A549 (cell line): Measurements from ENCODE around the gene ATF4. TPM values are rescaled to one million over a fixed set of nuclear protein-coding genes. Genes with fewer than 3 reads are reported as not detected.

Source experiments
- ATAC-seq, 2 experiments: fragments of 200-7000 bp in 1 of 2; fragments of >200 bp in 1 of 2; cut with Nextera tagmentation in 1 of 2; cut with Tn5 transposase in 1 of 2; 3 replicates each; pipeline versions ENCODE4 v1.8.0 to v1.9.1; 2018 to 2020; ENCODE audit warnings: mild to moderate bottlenecking in 1 of 2, moderate library complexity in 1 of 2
- CTCF ChIA-PET: fragments of 300-600 bp; sonication (Branson Sonifier 250); formaldehyde crosslinking; extraction: SDS; loops from one replicate; lab custom pipeline; 2021; ENCODE audit warnings: antibody characterized with exemption, inconsistent platforms; lab: Yijun Ruan, JAX
- POLR2A ChIA-PET: fragments of 350-600 bp; formaldehyde crosslinking; extraction: SDS; loops from one replicate; lab custom pipeline; 2021; ENCODE audit warnings: antibody characterized with exemption, inconsistent platforms; lab: Yijun Ruan, JAX
- DNase-seq, 2 experiments: peaks; one replicate each; pipeline versions ENCODE4 v3.0.0 to v3.0.0-alpha.2; 2011 to 2016; ENCODE audit warnings: low read depth in 1 of 2, low spot score in 1 of 2
- FAIRE-seq: peaks from 2 replicates; lab custom pipeline; 2011; peaks lifted over from hg19 to GRCh38; lab: Jason Lieb, UNC
- H3K27ac ChIP-seq, 2 experiments: fragments of >200 bp; sonication (Bioruptor Twin); formaldehyde crosslinking; 3 replicates each; pipeline ENCODE4 v1.5.1; 2016 to 2017
- H3K4me1 ChIP-seq: fragments of >200 bp; sonication (Bioruptor Twin); formaldehyde crosslinking; 3 replicates; pipeline ENCODE4 v1.6.1; 2016
- H3K4me2 ChIP-seq: fragments of >200 bp; sonication (Bioruptor Twin); formaldehyde crosslinking; 3 replicates; pipeline ENCODE4 v1.6.1; 2016
- H3K4me3 ChIP-seq: fragments of >200 bp; sonication (Bioruptor Twin); formaldehyde crosslinking; 3 replicates; pipeline ENCODE4 v1.5.1; 2016
- H3K9me3 ChIP-seq: fragments of >200 bp; sonication (Bioruptor Twin); formaldehyde crosslinking; 3 replicates; pipeline ENCODE4 v1.6.1; 2016
- BHLHE40 ChIP-seq: IDR thresholded peaks from 2 replicates; pipeline ENCODE4 v1.6.1; 2012; ENCODE audit warnings: low read depth, low read length, inconsistent platforms
- CEBPB ChIP-seq, 2 experiments: fragments of >200 bp in 1 of 2; sonication (Bioruptor Twin) in 1 of 2; formaldehyde crosslinking in 1 of 2; IDR thresholded peaks; 2 replicates each; pipeline ENCODE4 v1.6.1; 2012 to 2016
- CHD4 ChIP-seq: fragments of 200-600 bp; sonication (generic); IDR thresholded peaks from 2 replicates; pipeline ENCODE4 v1.6.1; 2016; ENCODE audit warnings: antibody characterized with exemption, mild to moderate bottlenecking, borderline replicate concordance
- EHF ChIP-seq: fragments of 250-450 bp; sonication (Bioruptor Pico); IDR thresholded peaks from 2 replicates; pipeline ENCODE4 v1.5.0; 2020; ENCODE audit warnings: mild to moderate bottlenecking
- ELK1 ChIP-seq: fragments of 150-350 bp; IDR thresholded peaks from 2 replicates; pipeline ENCODE4 v1.6.1; 2014; ENCODE audit warnings: low read depth, mild to moderate bottlenecking, low read length
- EP300 ChIP-seq, 2 experiments: fragments of >200 bp; sonication (Bioruptor Twin); formaldehyde crosslinking; IDR thresholded peaks; 2 replicates in 1 of 2; 3 replicates in 1 of 2; pipeline ENCODE4 v1.6.1; 2016 to 2017
- FOSB ChIP-seq: fragments of 250-450 bp; sonication (Bioruptor Pico); IDR thresholded peaks from 2 replicates; pipeline ENCODE4 v1.5.0; 2020; ENCODE audit warnings: mild to moderate bottlenecking, moderate library complexity
- HDAC2 ChIP-seq: fragments of 200-600 bp; sonication (generic); IDR thresholded peaks from 2 replicates; pipeline ENCODE4 v1.6.1; 2016
- KDM5A ChIP-seq: fragments of 200-600 bp; sonication (generic); IDR thresholded peaks from 2 replicates; pipeline ENCODE4 v1.6.1; 2016; ENCODE audit warnings: antibody characterized with exemption, mild to moderate bottlenecking
- MAFK ChIP-seq: fragments of 450-650 bp; IDR thresholded peaks from 2 replicates; pipeline ENCODE4 v1.6.1; 2014; ENCODE audit not compliant: partially characterized antibody
- NPAS2 ChIP-seq: fragments of 250-450 bp; sonication (Bioruptor Pico); IDR thresholded peaks from 2 replicates; pipeline ENCODE4 v1.8.0; 2022; ENCODE audit warnings: mild to moderate bottlenecking, moderate library complexity, borderline replicate concordance
- RAD21 ChIP-seq, 2 experiments: fragments of >200 bp in 1 of 2; sonication (Bioruptor Twin) in 1 of 2; formaldehyde crosslinking in 1 of 2; IDR thresholded peaks in 1 of 2; conservative IDR thresholded peaks in 1 of 2; 2 replicates in 1 of 2; 3 replicates in 1 of 2; pipeline ENCODE4 v1.6.1; 2012 to 2018; ENCODE audit warnings: inconsistent platforms in 1 of 2
- RCOR1 ChIP-seq: fragments of 150-350 bp; IDR thresholded peaks from 2 replicates; pipeline ENCODE4 v1.6.1; 2014; ENCODE audit warnings: antibody characterized with exemption, low read length, low read depth
- RFX5 ChIP-seq: fragments of 450-650 bp; IDR thresholded peaks from 2 replicates; pipeline ENCODE4 v1.7.1; 2014; ENCODE audit warnings: antibody characterized with exemption, mild to moderate bottlenecking, moderate library complexity
- SMC3 ChIP-seq: fragments of >200 bp; sonication (Bioruptor Twin); formaldehyde crosslinking; IDR thresholded peaks from 3 replicates; pipeline ENCODE4 v1.6.1; 2018; ENCODE audit warnings: inconsistent platforms
- ZNF302 ChIP-seq: fragments of 250-450 bp; sonication (Bioruptor Pico); IDR thresholded peaks from 2 replicates; pipeline ENCODE4 v1.9.0; 2021; ENCODE audit warnings: inconsistent platforms, mild to moderate bottlenecking, moderate library complexity
- ZSCAN20 ChIP-seq: fragments of 250-450 bp; sonication (Bioruptor Pico); IDR thresholded peaks from 2 replicates; pipeline ENCODE4 v1.8.0; 2022; ENCODE audit warnings: mild to moderate bottlenecking, moderate library complexity
- WGBS: methylation state at CpG from one replicate; pipeline ENCODE4 v1.1.6; 2017; ENCODE audit errors: missing lambda C conversion rate; 5-methylcytosine and 5-hydroxymethylcytosine counted together
- polyA plus RNA-seq, 4 experiments: library from polyadenylated mRNA; depleted of rRNA in 3 of 4; stranded (reverse); fragments of >200 nt; fragmentation: RNase III in 1 of 4; extraction: RNeasy Plus Mini Kit Qiagen cat#74134 plus additional on column Dnase treatment in 1 of 4; gene quantifications; 2 replicates in 3 of 4; 3 replicates in 1 of 4; pipeline ENCODE4 v1.2.3, GENCODE V29; 2011 to 2017
- TF ChIP-seq, protein P1 (sequence below): IDR thresholded peaks from 2 replicates; pipeline ENCODE4 v1.6.1; 2012; ENCODE audit warnings: low read depth, borderline replicate concordance
- TF ChIP-seq, protein P2 (sequence below): IDR thresholded peaks from 2 replicates; pipeline ENCODE4 v1.6.1; 2012
- TF ChIP-seq, protein P3 (sequence below): fragments of >200 bp; sonication (Bioruptor Twin); formaldehyde crosslinking; IDR thresholded peaks from 3 replicates; pipeline ENCODE4 v1.5.1; 2016

Gene ATF4
- polyA plus RNA-seq, 2 of the 4 experiments (the other 2 are of a cell fraction): 242 to 593 TPM

- TF ChIP-seq BHLHE40: no peak
- TF ChIP-seq, all 56 proteins: peak for 0
Observed at GRCh38 chr22:39480557-39480956, 39.8 kb upstream of the ATF4 start (continued).

- no peak overlapping the region for H3K27ac ChIP-seq
- ATAC-seq: no peak
- CTCF ChIA-PET: interaction anchor here (1.1 to 6.4 kb wide), 2 partner anchors 12 to 131 kb away, joined by 3 to 43 read pairs; no protein-coding TSS in a partner anchor
Observed at GRCh38 chr22:39481054-39481453, 39.3 kb upstream of the ATF4 start.

GRCh38 chr22:39481595-39481994, 38.8 kb upstream of the ATF4 start:
- DNase-seq: no peak
- CTCF ChIA-PET: interaction anchor here (1.1 to 6.4 kb wide), 2 partner anchors 12 to 131 kb away, joined by 3 to 43 read pairs; no protein-coding TSS in a partner anchor
- Histone ChIP-seq H3K4me3 (no peak overlapping the region), H3K4me2 (no peak overlapping the region)
- TF ChIP-seq, protein P1, sequence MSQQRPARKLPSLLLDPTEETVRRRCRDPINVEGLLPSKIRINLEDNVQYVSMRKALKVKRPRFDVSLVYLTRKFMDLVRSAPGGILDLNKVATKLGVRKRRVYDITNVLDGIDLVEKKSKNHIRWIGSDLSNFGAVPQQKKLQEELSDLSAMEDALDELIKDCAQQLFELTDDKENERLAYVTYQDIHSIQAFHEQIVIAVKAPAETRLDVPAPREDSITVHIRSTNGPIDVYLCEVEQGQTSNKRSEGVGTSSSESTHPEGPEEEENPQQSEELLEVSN: no peak
- TF ChIP-seq MAFK (no peak), CHD4 (no peak), RCOR1 (no peak), HDAC2 (no peak), CEBPB (IDR thresholded peaks at IDR 0.05) (no peak), KDM5A (no peak), ZNF302 (CRISPR knock-in tag) (no peak), BHLHE40 (no peak), EHF (no peak), FOSB (CRISPR knock-in tag) (no peak), SMC3 (no peak), NPAS2 (CRISPR knock-in tag) (no peak), ZSCAN20 (CRISPR knock-in tag) (no peak), EP300 (IDR thresholded peaks at IDR 0.05) (no peak)
- TF ChIP-seq, protein P2, sequence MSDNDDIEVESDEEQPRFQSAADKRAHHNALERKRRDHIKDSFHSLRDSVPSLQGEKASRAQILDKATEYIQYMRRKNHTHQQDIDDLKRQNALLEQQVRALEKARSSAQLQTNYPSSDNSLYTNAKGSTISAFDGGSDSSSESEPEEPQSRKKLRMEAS: no peak
- TF ChIP-seq, protein P3, sequence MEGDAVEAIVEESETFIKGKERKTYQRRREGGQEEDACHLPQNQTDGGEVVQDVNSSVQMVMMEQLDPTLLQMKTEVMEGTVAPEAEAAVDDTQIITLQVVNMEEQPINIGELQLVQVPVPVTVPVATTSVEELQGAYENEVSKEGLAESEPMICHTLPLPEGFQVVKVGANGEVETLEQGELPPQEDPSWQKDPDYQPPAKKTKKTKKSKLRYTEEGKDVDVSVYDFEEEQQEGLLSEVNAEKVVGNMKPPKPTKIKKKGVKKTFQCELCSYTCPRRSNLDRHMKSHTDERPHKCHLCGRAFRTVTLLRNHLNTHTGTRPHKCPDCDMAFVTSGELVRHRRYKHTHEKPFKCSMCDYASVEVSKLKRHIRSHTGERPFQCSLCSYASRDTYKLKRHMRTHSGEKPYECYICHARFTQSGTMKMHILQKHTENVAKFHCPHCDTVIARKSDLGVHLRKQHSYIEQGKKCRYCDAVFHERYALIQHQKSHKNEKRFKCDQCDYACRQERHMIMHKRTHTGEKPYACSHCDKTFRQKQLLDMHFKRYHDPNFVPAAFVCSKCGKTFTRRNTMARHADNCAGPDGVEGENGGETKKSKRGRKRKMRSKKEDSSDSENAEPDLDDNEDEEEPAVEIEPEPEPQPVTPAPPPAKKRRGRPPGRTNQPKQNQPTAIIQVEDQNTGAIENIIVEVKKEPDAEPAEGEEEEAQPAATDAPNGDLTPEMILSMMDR: no peak
- TF ChIP-seq, all 56 proteins: peak for 0
- FAIRE-seq: no peak
- ATAC-seq: no peak
- Histone ChIP-seq H3K9me3 (no peaks in the 10 kb centered on the region), H3K27ac (no peak overlapping the region), H3K4me1 (no peaks in the 10 kb centered on the region)
- WGBS: 82% methylated on average over 4 of the region's 5 CpGs
- POLR2A ChIA-PET: no interaction called here

More at GRCh38 chr22:39481054-39481453, 39.3 kb upstream of the ATF4 start:
- POLR2A ChIA-PET: no interaction called here
- H3K4me2 ChIP-seq: no peak overlapping the region
- H3K4me3 ChIP-seq: no peak overlapping the region
- DNase-seq (no peak), FAIRE-seq (no peak)
- H3K4me1 ChIP-seq: no peaks in the 10 kb centered on the region
- 84% methylated on average over 15 of the region's 16 CpGs for WGBS
- no peaks in the 10 kb centered on the region for H3K9me3 ChIP-seq
- TF ChIP-seq RFX5: no peak
- TF ChIP-seq ELK1: no peak
- TF ChIP-seq RAD21 (conservative IDR thresholded peaks at IDR 0.05 in 1 of 2, IDR thresholded peaks at IDR 0.05 in 1 of 2): no peak
